MM.1S (cell line): ENCODE results near the gene SFRP2.

Source experiments
- EZH2phosphoT487 ChIP-seq: fragments of 300-600 bp; sonication (generic); IDR thresholded peaks from 2 replicates; pipeline ENCODE4 v1.6.1; 2018; ENCODE audit warnings: antibody characterized with exemption, low read length
- TF ChIP-seq, protein P1 (sequence below): fragments of 300-600 bp; sonication (generic); IDR thresholded peaks from 2 replicates; pipeline ENCODE4 v1.5.1; 2016; ENCODE audit warnings: antibody characterized with exemption, low read length, mixed read lengths

DNA sequence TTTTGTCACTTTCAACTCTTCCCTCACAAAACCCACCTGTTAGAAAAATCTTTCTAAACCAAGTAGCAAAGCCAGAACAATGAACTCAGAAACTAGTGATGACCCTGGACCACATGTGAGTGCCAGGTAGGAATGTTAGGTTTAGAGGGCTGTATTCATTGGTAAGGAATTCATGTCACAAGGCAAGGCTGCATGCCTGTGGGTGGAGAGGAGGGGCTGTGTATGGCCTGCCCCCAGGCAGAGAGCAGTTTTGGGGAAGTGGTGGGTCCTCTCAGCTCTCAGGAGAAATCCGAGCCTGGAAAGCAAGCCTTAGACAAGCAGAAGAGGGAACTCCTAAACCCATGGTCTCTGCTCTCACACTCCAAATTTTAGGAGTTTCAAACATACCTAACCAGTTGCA, 31.5 kb downstream of the SFRP2 start:
- TF ChIP-seq, protein P1, sequence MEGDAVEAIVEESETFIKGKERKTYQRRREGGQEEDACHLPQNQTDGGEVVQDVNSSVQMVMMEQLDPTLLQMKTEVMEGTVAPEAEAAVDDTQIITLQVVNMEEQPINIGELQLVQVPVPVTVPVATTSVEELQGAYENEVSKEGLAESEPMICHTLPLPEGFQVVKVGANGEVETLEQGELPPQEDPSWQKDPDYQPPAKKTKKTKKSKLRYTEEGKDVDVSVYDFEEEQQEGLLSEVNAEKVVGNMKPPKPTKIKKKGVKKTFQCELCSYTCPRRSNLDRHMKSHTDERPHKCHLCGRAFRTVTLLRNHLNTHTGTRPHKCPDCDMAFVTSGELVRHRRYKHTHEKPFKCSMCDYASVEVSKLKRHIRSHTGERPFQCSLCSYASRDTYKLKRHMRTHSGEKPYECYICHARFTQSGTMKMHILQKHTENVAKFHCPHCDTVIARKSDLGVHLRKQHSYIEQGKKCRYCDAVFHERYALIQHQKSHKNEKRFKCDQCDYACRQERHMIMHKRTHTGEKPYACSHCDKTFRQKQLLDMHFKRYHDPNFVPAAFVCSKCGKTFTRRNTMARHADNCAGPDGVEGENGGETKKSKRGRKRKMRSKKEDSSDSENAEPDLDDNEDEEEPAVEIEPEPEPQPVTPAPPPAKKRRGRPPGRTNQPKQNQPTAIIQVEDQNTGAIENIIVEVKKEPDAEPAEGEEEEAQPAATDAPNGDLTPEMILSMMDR = no peak
- TF ChIP-seq EZH2phosphoT487 = no peak
